Stromal cell of bone marrow (primary cell): ENCODE measurements around the gene SIRT2.
A peak's percentile ranks its signal among the peaks of the same experiment; 100 is the strongest.
"Not testable (repeated sequence)": the region's sequence is repeated elsewhere in the genome, so short reads cannot be mapped to it uniquely, and the experiment has no call there.

Experiments used
- DNase-seq: peaks from one replicate; pipeline ENCODE4 v3.0.0-alpha.2; 2012; ENCODE audit warnings: low read depth

The SIRT2 gene

GRCh38 chr19:38869160-38869835 lies 30.1 kb downstream of the SIRT2 start:
- no peak for DNase-seq

- DNase-seq: no peak
Observed at GRCh38 chr19:38868551-38868950, 30.9 kb downstream of the SIRT2 start.

- no peak for DNase-seq
Observed at GRCh38 chr19:38867171-38867780, 32.1 kb downstream of the SIRT2 start.

GRCh38 chr19:38862321-38863059 lies 36.9 kb downstream of the SIRT2 start:
- peak; percentile 38 for DNase-seq

GRCh38 chr19:38861368-38861767 lies 38.0 kb downstream of the SIRT2 start:
- DNase-seq: no peak

- not testable (repeated sequence) for DNase-seq
Observed at GRCh38 chr19:38859631-38860204, 39.7 kb downstream of the SIRT2 start.

- DNase-seq: no peak
Observed at GRCh38 chr19:38856813-38857212, 42.6 kb downstream of the SIRT2 start.

- not testable (repeated sequence) for DNase-seq
Observed at GRCh38 chr19:38855751-38856150, 43.7 kb downstream of the SIRT2 start.

- not testable (repeated sequence) for DNase-seq
Observed at GRCh38 chr19:38854961-38855360, 44.5 kb downstream of the SIRT2 start.

GRCh38 chr19:38853214-38853613 lies 46.2 kb downstream of the SIRT2 start:
- DNase-seq: no peak

- DNase-seq: no peak
Observed at GRCh38 chr19:38852231-38853044, 47.0 kb downstream of the SIRT2 start.

- DNase-seq: peak; percentile 85
Observed at GRCh38 chr19:38851622-38852230, 47.7 kb downstream of the SIRT2 start.

GRCh38 chr19:38850976-38851621 lies 48.3 kb downstream of the SIRT2 start:
- no peak for DNase-seq

- no peak for DNase-seq
Observed at GRCh38 chr19:38850436-38850975, 48.9 kb downstream of the SIRT2 start.

- peak; percentile 100 for DNase-seq
Observed at GRCh38 chr19:38849860-38850435, 49.5 kb downstream of the SIRT2 start, which contains the start of gene HNRNPL. Gene HNRNPL (minus strand): TSS chr19:38849986. CDS start chr19:38849966, 20 bp downstream.

GRCh38 chr19:38849147-38849859 lies 50.1 kb downstream of the SIRT2 start:
- DNase-seq: peak; percentile 86

- DNase-seq: no peak
Observed at GRCh38 chr19:38848299-38849146, 50.9 kb downstream of the SIRT2 start.

- no peak for DNase-seq
Observed at GRCh38 chr19:38846097-38846496, 53.3 kb downstream of the SIRT2 start.
